ENCODE data around the gene WDR93. TPM values are rescaled to one million over a fixed set of nuclear protein-coding genes. Genes with fewer than 3 reads are reported as not detected.
A peak's percentile ranks its signal among the peaks of the same experiment; 100 is the strongest.

The WDR93 gene
- total RNA-seq, 2 experiments from 2014 or later = not detected

DNA sequence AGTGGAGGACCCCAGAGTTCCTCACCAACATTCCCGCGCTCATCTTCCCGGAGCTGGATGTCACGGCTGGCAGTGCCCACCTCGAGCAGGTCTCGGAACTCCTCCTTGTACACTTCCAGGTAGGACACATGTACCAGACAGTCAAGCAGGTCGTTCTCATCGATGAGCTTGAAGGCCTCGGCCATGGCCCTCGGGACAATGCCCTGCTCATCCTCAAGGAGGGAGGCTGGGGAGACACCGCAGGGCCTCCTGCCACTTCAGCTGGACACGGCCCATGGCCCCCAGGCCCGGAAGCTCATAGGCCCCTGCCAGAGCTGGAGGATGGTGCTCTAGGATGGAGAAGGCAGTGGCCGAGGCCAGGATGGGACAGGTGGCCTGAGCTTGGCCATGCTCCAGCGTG is 40.9 kb upstream of the WDR93 start:
- CTCF ChIA-PET = interaction anchor here (1.4 kb wide), 1 partner anchor 24 kb away, joined by 3 read pairs; no protein-coding TSS in a partner anchor
- Mint-ChIP-seq H3K36me3 (ENCODE audit: low read depth) (peaks cover 4% of the 10 kb centered on the region), H3K4me1 (ENCODE audit: low read depth) (peaks cover 5% of the 10 kb centered on the region), H3K27me3 (peaks cover 16% of the 10 kb centered on the region), H3K4me3 (no peak overlapping the region), H3K27ac (no peak overlapping the region), H3K9me3 (no peaks in the 10 kb centered on the region)
- DNase-seq (no peak), ATAC-seq (no peak)
- intact Hi-C loops (cut with micrococcal nuclease) = no loop called here
- POLR2A ChIA-PET = no interaction called here
- TF ChIP-seq, protein P1, sequence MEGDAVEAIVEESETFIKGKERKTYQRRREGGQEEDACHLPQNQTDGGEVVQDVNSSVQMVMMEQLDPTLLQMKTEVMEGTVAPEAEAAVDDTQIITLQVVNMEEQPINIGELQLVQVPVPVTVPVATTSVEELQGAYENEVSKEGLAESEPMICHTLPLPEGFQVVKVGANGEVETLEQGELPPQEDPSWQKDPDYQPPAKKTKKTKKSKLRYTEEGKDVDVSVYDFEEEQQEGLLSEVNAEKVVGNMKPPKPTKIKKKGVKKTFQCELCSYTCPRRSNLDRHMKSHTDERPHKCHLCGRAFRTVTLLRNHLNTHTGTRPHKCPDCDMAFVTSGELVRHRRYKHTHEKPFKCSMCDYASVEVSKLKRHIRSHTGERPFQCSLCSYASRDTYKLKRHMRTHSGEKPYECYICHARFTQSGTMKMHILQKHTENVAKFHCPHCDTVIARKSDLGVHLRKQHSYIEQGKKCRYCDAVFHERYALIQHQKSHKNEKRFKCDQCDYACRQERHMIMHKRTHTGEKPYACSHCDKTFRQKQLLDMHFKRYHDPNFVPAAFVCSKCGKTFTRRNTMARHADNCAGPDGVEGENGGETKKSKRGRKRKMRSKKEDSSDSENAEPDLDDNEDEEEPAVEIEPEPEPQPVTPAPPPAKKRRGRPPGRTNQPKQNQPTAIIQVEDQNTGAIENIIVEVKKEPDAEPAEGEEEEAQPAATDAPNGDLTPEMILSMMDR (IDR thresholded peaks at IDR 0.05) = no peak

DNA sequence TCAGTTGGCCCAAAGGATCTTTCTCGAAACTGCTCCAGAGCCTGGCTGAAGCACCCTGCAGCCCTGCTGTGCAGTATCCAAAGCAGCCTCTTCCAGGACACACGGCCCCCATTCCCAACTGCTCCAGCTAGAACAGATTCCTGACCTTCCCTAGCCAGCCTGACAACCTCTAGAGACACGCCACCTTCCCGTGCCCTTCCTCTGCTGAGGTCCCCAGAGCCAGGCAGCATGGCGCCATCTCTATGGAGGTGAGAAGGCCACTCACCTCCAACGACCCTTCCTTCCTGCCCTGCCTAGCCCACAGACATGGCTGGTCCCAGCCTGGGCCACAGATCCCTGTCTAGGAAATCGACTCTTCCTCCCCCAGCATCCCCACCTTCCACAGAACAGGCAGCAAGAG is 38.5 kb upstream of the WDR93 start:
- CTCF ChIA-PET = no interaction called here
- no peak for ATAC-seq
- POLR2A ChIA-PET = no interaction called here
- Mint-ChIP-seq H3K27me3 (peaks cover 21% of the 10 kb centered on the region), H3K9me3 (no peaks in the 10 kb centered on the region), H3K36me3 (ENCODE audit: low read depth) (peaks cover 4% of the 10 kb centered on the region), H3K27ac (no peak overlapping the region), H3K4me1 (ENCODE audit: low read depth) (peaks cover 16% of the 10 kb centered on the region), H3K4me3 (no peak overlapping the region)
- intact Hi-C loops (cut with micrococcal nuclease) = no loop called here
- DNase-seq = no peak
- TF ChIP-seq, protein P1 (IDR thresholded peaks at IDR 0.05) = no peak

- CTCF ChIA-PET = no interaction called here
- Mint-ChIP-seq H3K9me3 (no peaks in the 10 kb centered on the region), H3K36me3 (ENCODE audit: low read depth) (peaks cover 3% of the 10 kb centered on the region), H3K4me3 (no peak overlapping the region), H3K4me1 (ENCODE audit: low read depth) (peaks cover 16% of the 10 kb centered on the region), H3K27me3 (peaks cover 23% of the 10 kb centered on the region), H3K27ac (no peak overlapping the region)
- intact Hi-C loops (cut with micrococcal nuclease) = no loop called here
- DNase-seq (no peak), ATAC-seq (no peak)
- TF ChIP-seq, protein P1 (IDR thresholded peaks at IDR 0.05) = no peak
- POLR2A ChIA-PET = interaction anchor here (0.7 kb wide), 1 partner anchor 320 kb away, joined by 3 read pairs; no protein-coding TSS in a partner anchor
Measured at GRCh38 chr15:89652666-89653065, 37.9 kb upstream of the WDR93 start.

DNA sequence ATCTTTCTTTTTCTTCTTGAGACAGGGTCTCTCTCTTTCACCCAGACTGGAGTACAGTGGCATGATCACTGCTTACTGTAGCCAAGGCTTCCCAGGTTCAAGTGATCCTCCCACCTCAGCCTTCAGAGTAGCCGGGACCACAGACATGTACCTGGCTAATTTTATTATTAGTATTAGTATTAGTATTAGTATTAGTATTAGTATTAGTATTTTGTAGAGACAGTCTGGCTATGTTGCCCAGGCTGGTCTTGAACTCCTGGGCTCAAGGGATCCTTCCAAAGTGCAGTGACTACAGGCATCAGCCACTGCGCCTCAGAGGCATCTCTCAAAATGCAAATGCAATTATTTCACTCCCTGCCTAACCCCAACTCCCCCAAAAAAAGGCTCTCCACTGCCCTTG is 37.0 kb upstream of the WDR93 start:
- TF ChIP-seq, protein P1 (IDR thresholded peaks at IDR 0.05) = no peak
- DNase-seq (no peak), ATAC-seq (no peak)
- Mint-ChIP-seq H3K36me3 (ENCODE audit: low read depth) (peaks cover 3% of the 10 kb centered on the region), H3K4me1 (ENCODE audit: low read depth) (peaks cover 16% of the 10 kb centered on the region), H3K27me3 (peaks cover 24% of the 10 kb centered on the region), H3K9me3 (no peaks in the 10 kb centered on the region), H3K4me3 (no peak overlapping the region), H3K27ac (no peak overlapping the region)
- intact Hi-C loops (cut with micrococcal nuclease) = no loop called here
- POLR2A ChIA-PET = no interaction called here
- CTCF ChIA-PET = no interaction called here

DNA sequence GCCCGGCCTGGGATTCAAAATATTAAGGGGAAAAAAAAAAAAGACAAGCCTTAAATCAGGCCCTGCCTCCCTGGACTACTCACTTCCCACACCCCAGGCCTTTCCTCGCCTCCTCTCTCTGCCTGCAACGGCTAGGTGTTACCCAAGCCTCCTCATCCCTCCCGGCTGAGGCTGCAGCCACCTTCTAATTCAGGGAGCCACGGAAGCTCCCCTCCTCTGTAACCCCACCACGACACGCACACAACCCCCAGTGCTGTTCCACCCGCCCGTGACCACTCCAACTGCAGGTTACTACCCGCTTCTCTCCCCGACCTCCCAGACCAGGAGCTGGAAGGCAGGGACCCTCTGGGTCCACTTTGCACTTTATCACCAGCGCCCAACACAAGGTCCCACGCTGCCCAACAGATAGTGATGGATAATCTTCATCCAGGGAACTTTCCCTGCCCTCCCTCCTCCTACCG is 36.3 kb upstream of the WDR93 start:
- Mint-ChIP-seq H3K27ac (no peak overlapping the region), H3K27me3 (peaks cover 30% of the 10 kb centered on the region), H3K9me3 (no peaks in the 10 kb centered on the region), H3K36me3 (ENCODE audit: low read depth) (peaks cover 3% of the 10 kb centered on the region), H3K4me3 (peak overlapping the region; percentile 73), H3K4me1 (ENCODE audit: low read depth) (peaks cover 18% of the 10 kb centered on the region)
- TF ChIP-seq, protein P1 (IDR thresholded peaks at IDR 0.05) = no peak
- ChIA-PET CTCF (no interaction called here), POLR2A (interaction anchor here (0.6 kb wide), 1 partner anchor 1651 kb away, joined by 3 read pairs; no protein-coding TSS in a partner anchor)
- DNase-seq (no peak), ATAC-seq (no peak)
- intact Hi-C loops (cut with micrococcal nuclease) = no loop called here

Data from activated CD8-positive, alpha-beta T cell treated with anti-CD3 and anti-CD28 coated beads for 36 hours (primary cell).